Measurements from ENCODE around the gene LAPTM4A.
"Not testable (repeated sequence)": the region's sequence is repeated elsewhere in the genome, so short reads cannot be mapped to it uniquely, and the experiment has no call there.

Gene LAPTM4A

DNA sequence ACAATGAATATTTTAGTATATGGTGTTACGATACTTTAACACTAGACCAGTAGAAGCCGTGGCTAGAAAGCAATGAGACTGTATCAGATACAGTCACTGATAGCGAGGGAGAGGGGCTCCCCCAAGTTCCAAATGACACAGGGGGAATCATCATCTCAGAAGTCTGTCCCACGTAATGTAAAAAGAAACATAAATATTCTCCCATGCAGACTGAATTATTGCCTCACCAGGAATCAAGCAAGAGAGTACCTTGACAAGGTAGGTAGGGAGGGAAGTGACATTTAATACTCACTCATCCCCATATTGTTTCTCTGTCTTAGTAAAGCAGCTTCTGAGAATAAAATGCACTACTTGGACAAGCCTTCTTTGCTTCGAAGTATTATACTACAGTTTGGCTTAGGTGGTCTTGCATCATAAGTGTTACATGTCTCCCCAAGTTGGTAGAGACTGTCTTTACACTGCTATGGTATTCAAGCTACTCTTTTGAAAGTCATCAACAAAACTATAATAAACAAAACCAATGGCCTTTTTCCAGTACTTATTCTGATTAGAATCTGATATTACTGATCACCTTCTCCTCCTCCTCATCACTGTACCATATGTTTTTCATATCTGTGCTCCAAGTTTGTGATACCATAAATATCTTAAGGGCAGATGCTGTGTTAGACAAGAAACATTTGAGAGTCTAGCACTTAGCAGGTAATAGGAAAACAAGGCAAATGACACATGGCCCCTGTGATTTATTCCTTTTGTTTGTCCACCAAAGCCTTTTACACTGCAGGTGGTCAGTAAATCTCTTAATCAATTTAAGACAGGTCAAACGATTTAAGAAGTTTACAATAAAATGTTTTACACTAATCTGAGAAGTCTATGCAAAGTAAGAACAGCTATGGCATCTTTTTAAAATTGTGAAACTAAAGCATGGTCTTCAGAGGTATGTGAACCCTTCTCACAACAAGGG is 2.7 kb downstream of the LAPTM4A start:
- TF ChIP-seq, protein P1, sequence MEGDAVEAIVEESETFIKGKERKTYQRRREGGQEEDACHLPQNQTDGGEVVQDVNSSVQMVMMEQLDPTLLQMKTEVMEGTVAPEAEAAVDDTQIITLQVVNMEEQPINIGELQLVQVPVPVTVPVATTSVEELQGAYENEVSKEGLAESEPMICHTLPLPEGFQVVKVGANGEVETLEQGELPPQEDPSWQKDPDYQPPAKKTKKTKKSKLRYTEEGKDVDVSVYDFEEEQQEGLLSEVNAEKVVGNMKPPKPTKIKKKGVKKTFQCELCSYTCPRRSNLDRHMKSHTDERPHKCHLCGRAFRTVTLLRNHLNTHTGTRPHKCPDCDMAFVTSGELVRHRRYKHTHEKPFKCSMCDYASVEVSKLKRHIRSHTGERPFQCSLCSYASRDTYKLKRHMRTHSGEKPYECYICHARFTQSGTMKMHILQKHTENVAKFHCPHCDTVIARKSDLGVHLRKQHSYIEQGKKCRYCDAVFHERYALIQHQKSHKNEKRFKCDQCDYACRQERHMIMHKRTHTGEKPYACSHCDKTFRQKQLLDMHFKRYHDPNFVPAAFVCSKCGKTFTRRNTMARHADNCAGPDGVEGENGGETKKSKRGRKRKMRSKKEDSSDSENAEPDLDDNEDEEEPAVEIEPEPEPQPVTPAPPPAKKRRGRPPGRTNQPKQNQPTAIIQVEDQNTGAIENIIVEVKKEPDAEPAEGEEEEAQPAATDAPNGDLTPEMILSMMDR (conservative IDR thresholded peaks at IDR 0.05): no peak
- no peak for TF ChIP-seq ZFX (IDR thresholded peaks at IDR 0.05)
- no peak overlapping the region for H3K27ac ChIP-seq

- H3K27ac ChIP-seq: not testable (repeated sequence)
These were observed 5.6 kb downstream of the LAPTM4A start for GRCh38 chr2:20045712-20046292.

DNA sequence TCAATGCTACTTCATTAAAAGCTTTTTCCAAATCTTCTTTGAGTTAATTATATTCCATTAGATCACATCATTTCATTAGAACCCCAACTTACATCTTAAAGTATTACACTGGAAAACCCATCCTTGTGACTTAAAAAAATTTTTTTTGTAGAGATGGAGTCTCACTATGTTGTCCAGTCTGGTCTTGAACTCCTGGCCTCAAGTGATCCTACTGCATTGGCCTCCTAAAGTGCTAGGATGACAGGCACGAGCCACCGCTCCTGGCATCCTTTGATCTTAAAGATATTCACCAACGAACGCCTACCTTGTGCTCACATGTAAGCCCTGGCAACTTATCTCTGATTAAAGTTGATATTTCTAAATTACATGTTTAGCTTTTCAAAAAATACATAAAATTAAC is 6.7 kb downstream of the LAPTM4A start:
- TF ChIP-seq, protein P1 (conservative IDR thresholded peaks at IDR 0.05): no peak
- no peak for TF ChIP-seq ZFX (IDR thresholded peaks at IDR 0.05)
- H3K27ac ChIP-seq: no peak overlapping the region

DNA sequence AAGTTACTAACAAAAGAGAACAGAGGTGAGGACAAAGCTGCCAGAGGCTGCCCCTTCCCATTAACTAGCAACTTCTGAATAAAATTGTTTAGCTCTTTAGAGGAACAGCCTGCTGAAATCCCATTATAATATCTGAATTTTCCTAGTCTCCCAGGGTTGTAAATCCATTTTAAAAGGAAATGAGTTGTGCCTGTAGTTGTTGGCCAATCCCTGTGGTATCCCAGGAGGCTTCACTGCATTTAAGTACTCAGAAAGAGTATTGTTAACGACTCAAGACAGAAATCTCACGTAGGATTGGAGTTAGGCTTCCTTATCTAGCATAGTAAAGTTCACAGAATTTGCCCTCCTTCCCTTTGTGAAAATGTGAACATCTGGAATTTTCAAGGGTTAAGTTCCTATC is 8.9 kb downstream of the LAPTM4A start:
- TF ChIP-seq ZFX (IDR thresholded peaks at IDR 0.05): no peak
- TF ChIP-seq, protein P1 (conservative IDR thresholded peaks at IDR 0.05): no peak
- no peak overlapping the region for H3K27ac ChIP-seq

GRCh38 chr2:20040489-20041172 is 10.8 kb downstream of the LAPTM4A start:
- no peak overlapping the region for H3K27ac ChIP-seq
- TF ChIP-seq ZFX (IDR thresholded peaks at IDR 0.05): no peak
- TF ChIP-seq, protein P1 (conservative IDR thresholded peaks at IDR 0.05): no peak

DNA sequence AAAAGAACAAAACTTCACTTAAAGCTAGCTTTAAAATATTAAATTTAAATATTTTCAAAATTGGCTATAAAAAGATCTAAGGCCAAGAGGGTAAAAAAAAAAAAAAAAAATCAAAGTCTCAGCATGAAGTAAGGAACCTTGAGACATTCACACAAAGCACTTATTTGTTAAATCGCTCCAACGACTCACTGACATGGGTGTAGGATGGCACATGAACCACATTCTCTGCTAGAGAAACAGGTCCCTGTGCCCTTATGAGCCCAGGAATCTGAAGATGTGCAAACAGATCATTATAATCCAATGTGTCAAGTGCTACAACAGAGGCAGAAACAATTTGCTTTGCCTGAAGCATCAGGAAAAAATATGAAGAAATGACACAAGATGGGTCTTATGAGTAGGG is 13.8 kb downstream of the LAPTM4A start:
- TF ChIP-seq, protein P1 (conservative IDR thresholded peaks at IDR 0.05): no peak
- TF ChIP-seq ZFX (IDR thresholded peaks at IDR 0.05): no peak
- no peak overlapping the region for H3K27ac ChIP-seq

- no peak overlapping the region for H3K27ac ChIP-seq
- TF ChIP-seq, protein P1 (conservative IDR thresholded peaks at IDR 0.05): no peak
- TF ChIP-seq ZFX (IDR thresholded peaks at IDR 0.05): no peak
These were observed 15.3 kb downstream of the LAPTM4A start for GRCh38 chr2:20035955-20036666.
